ENCODE results near the gene CHAT. TPM values are rescaled to one million over a fixed set of nuclear protein-coding genes. Genes with fewer than 3 reads are reported as not detected.

Gene CHAT
- total RNA-seq, 3 donors from 2014 or later (not counting 1 experiment from before 2014, with no cell fraction given): not detected

- Histone ChIP-seq H3K9me3 (ENCODE audit: control insufficient read depth, insufficient read depth, low read length) (no peaks in the 10 kb centered on the region), H3K4me1 (ENCODE audit: control insufficient read depth, insufficient read depth, low read length) (no peaks in the 10 kb centered on the region), H3K27ac (ENCODE audit: low read length) (no peak overlapping the region), H3K36me3 (ENCODE audit: control insufficient read depth, insufficient read depth, low read length) (no peaks in the 10 kb centered on the region), H3K4me3 (ENCODE audit: low read length) (no peak overlapping the region), H3K27me3 (ENCODE audit: control insufficient read depth, insufficient read depth, low read length) (no peaks in the 10 kb centered on the region)
- no peak for TF ChIP-seq CTCF (IDR thresholded peaks at IDR 0.05)
- 80% methylated on average over 6 of the region's 6 CpGs for WGBS (ENCODE audit: insufficient coverage)
- ATAC-seq (no peak), DNase-seq (no peak)
- Mint-ChIP-seq H3K4me1 (no peaks in the 10 kb centered on the region), H3K27me3 (ENCODE audit: low read depth in 2 of 2) (peaks cover 6 to 23% of the 10 kb centered on the region in 2 donors), H3K27ac (no peak overlapping the region), H3K9me3 (peaks cover 3 to 10% of the 10 kb centered on the region in 2 donors), H3K4me3 (no peak overlapping the region), H3K36me3 (peaks cover 15% of the 10 kb centered on the region)
- intact Hi-C loops (cut with micrococcal nuclease): no loop called here
Observed at GRCh38 chr10:49663596-49663995, 49.8 kb downstream of the CHAT start.

- Histone ChIP-seq H3K4me1 (ENCODE audit: control insufficient read depth, insufficient read depth, low read length) (no peaks in the 10 kb centered on the region), H3K9me3 (ENCODE audit: control insufficient read depth, insufficient read depth, low read length) (no peaks in the 10 kb centered on the region), H3K27ac (ENCODE audit: low read length) (no peak overlapping the region), H3K36me3 (ENCODE audit: control insufficient read depth, insufficient read depth, low read length) (no peaks in the 10 kb centered on the region), H3K4me3 (ENCODE audit: low read length) (no peak overlapping the region), H3K27me3 (ENCODE audit: control insufficient read depth, insufficient read depth, low read length) (no peaks in the 10 kb centered on the region)
- no peak for ATAC-seq
- intact Hi-C loops (cut with micrococcal nuclease): no loop called here
- H3K9me3 Mint-ChIP-seq: peaks cover 1 to 4% of the 10 kb centered on the region in 2 donors
- no peak overlapping the region for H3K4me3 Mint-ChIP-seq
- H3K27ac Mint-ChIP-seq: no peak overlapping the region
- H3K27me3 Mint-ChIP-seq (ENCODE audit: low read depth in 2 of 2): peaks cover 4 to 23% of the 10 kb centered on the region in 2 donors
- 86% methylated on average over 7 of the region's 7 CpGs for WGBS (ENCODE audit: insufficient coverage)
- H3K36me3 Mint-ChIP-seq: peaks cover 9% of the 10 kb centered on the region
- TF ChIP-seq CTCF (IDR thresholded peaks at IDR 0.05): no peak
- no peak for DNase-seq
- no peaks in the 10 kb centered on the region for H3K4me1 Mint-ChIP-seq
Observed at GRCh38 chr10:49664006-49664841, 50.4 kb downstream of the CHAT start.

GRCh38 chr10:49664842-49665355 is 51.1 kb downstream of the CHAT start:
- Mint-ChIP-seq H3K36me3 (peaks cover 2% of the 10 kb centered on the region), H3K9me3 (peaks cover 0 to 1% of the 10 kb centered on the region in 2 donors), H3K27me3 (ENCODE audit: low read depth in 2 of 2) (peaks cover 1 to 23% of the 10 kb centered on the region in 2 donors), H3K4me1 (no peaks in the 10 kb centered on the region), H3K27ac (no peak overlapping the region), H3K4me3 (no peak overlapping the region)
- intact Hi-C loops (cut with micrococcal nuclease): no loop called here
- Histone ChIP-seq H3K4me3 (ENCODE audit: low read length) (no peak overlapping the region), H3K27me3 (ENCODE audit: control insufficient read depth, insufficient read depth, low read length) (no peaks in the 10 kb centered on the region), H3K36me3 (ENCODE audit: control insufficient read depth, insufficient read depth, low read length) (no peaks in the 10 kb centered on the region), H3K27ac (ENCODE audit: low read length) (no peak overlapping the region), H3K4me1 (ENCODE audit: control insufficient read depth, insufficient read depth, low read length) (no peaks in the 10 kb centered on the region), H3K9me3 (ENCODE audit: control insufficient read depth, insufficient read depth, low read length) (no peaks in the 10 kb centered on the region)
- ATAC-seq (no peak), DNase-seq (no peak)
- TF ChIP-seq CTCF (IDR thresholded peaks at IDR 0.05): no peak
- WGBS (ENCODE audit: insufficient coverage): 74% methylated on average over 4 of the region's 4 CpGs
